ENCODE measurements around the gene PCYOX1L. TPM values are rescaled to one million over a fixed set of nuclear protein-coding genes. Genes with fewer than 3 reads are reported as not detected.
"Not testable (repeated sequence)": the region's sequence is repeated elsewhere in the genome, so short reads cannot be mapped to it uniquely, and the experiment has no call there.

Gene PCYOX1L
- total and polyA plus RNA-seq, 10 donors = 5.4 to 13.0 (median 7.9) TPM

- peaks cover 0 to 26% (median 2%) of the 10 kb centered on the region in 6 donors for H3K4me1 ChIP-seq
- peak overlapping the region in 7 of 8 donors; percentile 47 to 69 (median 58) for H3K27ac ChIP-seq
- WGBS, 5 donors = 40 to 94% (median 82%) methylated on average over 1 of the region's 1 CpG
- no peaks in the 10 kb centered on the region for H3K27me3 ChIP-seq (replicated peaks in 1 of 7)
- no peaks in the 10 kb centered on the region for H3K36me3 ChIP-seq
- intact Hi-C loops (cut with DNase I; ENCODE audit: low total_unique reads) = no loop called here
- H3K4me3 ChIP-seq = no peak overlapping the region
- no peak for DNase-seq
- H3K9me3 ChIP-seq = no peaks in the 10 kb centered on the region
- TF ChIP-seq POLR2AphosphoS5 (IDR thresholded peaks at IDR 0.05) (no peak), CTCF (IDR thresholded peaks at IDR 0.05 in 8 of 11, conservative IDR thresholded peaks at IDR 0.05 in 3 of 11) (no peak), POLR2A (IDR thresholded peaks at IDR 0.05) (no peak)
Measured at GRCh38 chr5:149387982-149388381, 30.1 kb downstream of the PCYOX1L start.

GRCh38 chr5:149388498-149389190, 30.8 kb downstream of the PCYOX1L start:
- H3K27ac ChIP-seq = peak overlapping the region in 6 of 8 donors; percentile 33 to 69 (median 59)
- TF ChIP-seq CTCF (IDR thresholded peaks at IDR 0.05 in 8 of 11, conservative IDR thresholded peaks at IDR 0.05 in 3 of 11) (no peak), POLR2AphosphoS5 (IDR thresholded peaks at IDR 0.05) (no peak), POLR2A (IDR thresholded peaks at IDR 0.05) (no peak)
- no peak for DNase-seq
- no peaks in the 10 kb centered on the region for H3K9me3 ChIP-seq
- no peaks in the 10 kb centered on the region for H3K36me3 ChIP-seq
- 66 to 78% (median 67%) methylated on average over 7 of the region's 7 CpGs for WGBS, 5 donors
- no peaks in the 10 kb centered on the region for H3K27me3 ChIP-seq (replicated peaks in 1 of 7)
- intact Hi-C loops (cut with DNase I; ENCODE audit: low total_unique reads) = no loop called here
- H3K4me1 ChIP-seq = peaks cover 0 to 20% (median 0%) of the 10 kb centered on the region in 6 donors
- H3K4me3 ChIP-seq = no peak overlapping the region

GRCh38 chr5:149389552-149390495, 32.0 kb downstream of the PCYOX1L start:
- Histone ChIP-seq H3K27ac (peak overlapping the region in 5 of 8 donors; percentile 16 to 61 (median 52)), H3K9me3 (no peaks in the 10 kb centered on the region), H3K4me1 (peaks cover 0 to 16% (median 0%) of the 10 kb centered on the region in 6 donors), H3K4me3 (no peak overlapping the region), H3K36me3 (no peaks in the 10 kb centered on the region), H3K27me3 (replicated peaks in 1 of 7) (no peaks in the 10 kb centered on the region)
- 72 to 89% (median 85%) methylated on average over 11 of the region's 11 CpGs for WGBS, 5 donors
- no peak for DNase-seq
- TF ChIP-seq CTCF (IDR thresholded peaks at IDR 0.05 in 8 of 11, conservative IDR thresholded peaks at IDR 0.05 in 3 of 11) (no peak), POLR2AphosphoS5 (IDR thresholded peaks at IDR 0.05) (no peak), POLR2A (IDR thresholded peaks at IDR 0.05) (no peak)
- intact Hi-C loops (cut with DNase I; ENCODE audit: low total_unique reads) = no loop called here

GRCh38 chr5:149391076-149391475, 33.2 kb downstream of the PCYOX1L start:
- H3K4me1 ChIP-seq = peaks cover 0 to 16% (median 0%) of the 10 kb centered on the region in 6 donors
- DNase-seq; intact Hi-C loops (cut with DNase I; ENCODE audit: low total_unique reads); H3K27ac ChIP-seq; H3K27me3 ChIP-seq (replicated peaks in 1 of 7); H3K9me3 ChIP-seq; H3K4me3 ChIP-seq; H3K36me3 ChIP-seq: not testable (repeated sequence)
- 81 to 93% (median 88%) methylated on average over 4 to 6 of the region's 6 CpGs for WGBS, 5 donors

All from spleen (tissue), 11 donors.